ENCODE results near the gene FYN.

- TF ChIP-seq CTCF (IDR thresholded peaks at IDR 0.05; ENCODE audit: insufficient read depth, low read length, poor library complexity, severe bottlenecking) (no peak), EZH2phosphoT487 (conservative IDR thresholded peaks at IDR 0.05; ENCODE audit: low read length) (no peak)
Observed at GRCh38 chr6:111727802-111728201, 145.4 kb downstream of the FYN start.

All from SU-DHL-6 (cell line).